ENCODE data around the gene VPS37B.

DNA sequence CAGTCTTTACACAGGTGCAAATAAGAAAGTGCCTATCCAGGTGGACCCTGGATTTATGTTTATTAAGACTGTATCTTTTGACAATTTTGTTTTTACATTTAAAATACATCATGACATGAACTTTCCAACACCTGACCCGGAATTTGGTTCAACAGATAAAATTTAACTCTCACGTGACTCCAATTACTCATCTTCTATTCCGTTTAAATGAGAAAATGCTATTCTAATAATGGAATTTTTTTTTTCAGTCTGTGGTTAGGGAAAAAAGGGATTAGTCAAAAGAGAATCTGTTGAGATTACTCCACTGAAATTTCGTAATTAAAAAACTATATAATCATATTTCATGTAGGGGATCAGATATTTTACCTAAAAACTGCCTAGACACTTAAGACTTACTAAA is 11.1 kb downstream of the VPS37B start:
- no peak for TF ChIP-seq HDAC2 (IDR thresholded peaks at IDR 0.05; ENCODE audit: borderline replicate concordance in 1 of 2, low read depth in 2 of 2, low read length in 2 of 2)
- TF ChIP-seq TAF1 (IDR thresholded peaks at IDR 0.05; ENCODE audit: low read depth, low read length), result no peak
- TF ChIP-seq GABPA (IDR thresholded peaks at IDR 0.05; ENCODE audit: borderline replicate concordance, insufficient read depth, low read length), result no peak
- no peak for TF ChIP-seq KDM1A (IDR thresholded peaks at IDR 0.05; ENCODE audit: borderline replicate concordance, low read length)
- no peak for TF ChIP-seq HDAC6 (IDR thresholded peaks at IDR 0.05; ENCODE audit: low read depth, low read length)
- TF ChIP-seq, protein P1, sequence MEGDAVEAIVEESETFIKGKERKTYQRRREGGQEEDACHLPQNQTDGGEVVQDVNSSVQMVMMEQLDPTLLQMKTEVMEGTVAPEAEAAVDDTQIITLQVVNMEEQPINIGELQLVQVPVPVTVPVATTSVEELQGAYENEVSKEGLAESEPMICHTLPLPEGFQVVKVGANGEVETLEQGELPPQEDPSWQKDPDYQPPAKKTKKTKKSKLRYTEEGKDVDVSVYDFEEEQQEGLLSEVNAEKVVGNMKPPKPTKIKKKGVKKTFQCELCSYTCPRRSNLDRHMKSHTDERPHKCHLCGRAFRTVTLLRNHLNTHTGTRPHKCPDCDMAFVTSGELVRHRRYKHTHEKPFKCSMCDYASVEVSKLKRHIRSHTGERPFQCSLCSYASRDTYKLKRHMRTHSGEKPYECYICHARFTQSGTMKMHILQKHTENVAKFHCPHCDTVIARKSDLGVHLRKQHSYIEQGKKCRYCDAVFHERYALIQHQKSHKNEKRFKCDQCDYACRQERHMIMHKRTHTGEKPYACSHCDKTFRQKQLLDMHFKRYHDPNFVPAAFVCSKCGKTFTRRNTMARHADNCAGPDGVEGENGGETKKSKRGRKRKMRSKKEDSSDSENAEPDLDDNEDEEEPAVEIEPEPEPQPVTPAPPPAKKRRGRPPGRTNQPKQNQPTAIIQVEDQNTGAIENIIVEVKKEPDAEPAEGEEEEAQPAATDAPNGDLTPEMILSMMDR (IDR thresholded peaks at IDR 0.05; ENCODE audit: control extremely low read depth in 1 of 3, insufficient read depth in 1 of 3, low read depth in 1 of 3, low read length in 3 of 3), result no peak
- no peak for TF ChIP-seq JUN (IDR thresholded peaks at IDR 0.05; ENCODE audit: low read depth, low read length)
- no peak for TF ChIP-seq RFX5 (IDR thresholded peaks at IDR 0.05; ENCODE audit: borderline replicate concordance, low read depth, low read length)
- no peak for TF ChIP-seq CREB1 (IDR thresholded peaks at IDR 0.05)
- TF ChIP-seq EP300 (IDR thresholded peaks at IDR 0.05; ENCODE audit: borderline replicate concordance in 1 of 2, low read depth in 2 of 2, low read length in 2 of 2), result no peak

Data from H1 (cell line).